GM19467 (cell line): ENCODE results near the gene NUP210L.

Source experiments
- ATAC-seq: cut with Tn5 transposase; IDR thresholded peaks from one replicate; pipeline ENCODE4 v1.9.1; 2021; ENCODE audit warnings: mild to moderate bottlenecking, moderate library complexity; ENCODE audit not compliant: unreplicated experiment

Gene NUP210L

GRCh38 chr1:154154534-154155191, at the start of gene NUP210L:
TSS of gene NUP210L (minus strand) at chr1:154155073.
- ATAC-seq: no peak

GRCh38 chr1:154199563-154199879, 44.6 kb upstream of the NUP210L start:
- no peak for ATAC-seq

GRCh38 chr1:154198756-154199562, 44.1 kb upstream of the NUP210L start:
- no peak for ATAC-seq

GRCh38 chr1:154193821-154194220, 38.9 kb upstream of the NUP210L start:
- no peak for ATAC-seq

GRCh38 chr1:154192476-154192875, 37.6 kb upstream of the NUP210L start:
- ATAC-seq: no peak

GRCh38 chr1:154191990-154192461, 37.2 kb upstream of the NUP210L start, which contains the start of gene TPM3:
TSS of gene TPM3 (minus strand) at chr1:154192100. CDS start at chr1:154192018, 82 bp downstream.
- ATAC-seq: no peak

GRCh38 chr1:154190550-154190949, 35.7 kb upstream of the NUP210L start:
- no peak for ATAC-seq

GRCh38 chr1:154186852-154187501, 32.1 kb upstream of the NUP210L start:
- ATAC-seq: no peak

- ATAC-seq: no peak
Measured at GRCh38 chr1:154186177-154186576, 31.3 kb upstream of the NUP210L start.

- peak; percentile 65 for ATAC-seq
Measured at GRCh38 chr1:154183046-154183915, 28.4 kb upstream of the NUP210L start.

GRCh38 chr1:154182344-154183045, 27.6 kb upstream of the NUP210L start:
- peak; percentile 49 for ATAC-seq

- no peak for ATAC-seq
Measured at GRCh38 chr1:154181944-154182343, 27.1 kb upstream of the NUP210L start.

- no peak for ATAC-seq
Measured at GRCh38 chr1:154179946-154180687, 25.2 kb upstream of the NUP210L start.

- ATAC-seq: no peak
Measured at GRCh38 chr1:154178911-154179811, 24.3 kb upstream of the NUP210L start.

GRCh38 chr1:154178013-154178412, 23.1 kb upstream of the NUP210L start:
- no peak for ATAC-seq

GRCh38 chr1:154176337-154176736, 21.5 kb upstream of the NUP210L start:
- no peak for ATAC-seq

- ATAC-seq: no peak
Measured at GRCh38 chr1:154174654-154175053, 19.8 kb upstream of the NUP210L start.

- ATAC-seq: no peak
Measured at GRCh38 chr1:154171880-154172279, 17.0 kb upstream of the NUP210L start.

- ATAC-seq: no peak
Measured at GRCh38 chr1:154171223-154171583, 16.3 kb upstream of the NUP210L start.
